ENCODE results near the gene ZNF76. TPM values are rescaled to one million over a fixed set of nuclear protein-coding genes. Genes with fewer than 3 reads are reported as not detected.

ZNF76 gene
- total and polyA plus RNA-seq, 4 donors: 27.6 to 38.7 (median 33.5) TPM

DNA sequence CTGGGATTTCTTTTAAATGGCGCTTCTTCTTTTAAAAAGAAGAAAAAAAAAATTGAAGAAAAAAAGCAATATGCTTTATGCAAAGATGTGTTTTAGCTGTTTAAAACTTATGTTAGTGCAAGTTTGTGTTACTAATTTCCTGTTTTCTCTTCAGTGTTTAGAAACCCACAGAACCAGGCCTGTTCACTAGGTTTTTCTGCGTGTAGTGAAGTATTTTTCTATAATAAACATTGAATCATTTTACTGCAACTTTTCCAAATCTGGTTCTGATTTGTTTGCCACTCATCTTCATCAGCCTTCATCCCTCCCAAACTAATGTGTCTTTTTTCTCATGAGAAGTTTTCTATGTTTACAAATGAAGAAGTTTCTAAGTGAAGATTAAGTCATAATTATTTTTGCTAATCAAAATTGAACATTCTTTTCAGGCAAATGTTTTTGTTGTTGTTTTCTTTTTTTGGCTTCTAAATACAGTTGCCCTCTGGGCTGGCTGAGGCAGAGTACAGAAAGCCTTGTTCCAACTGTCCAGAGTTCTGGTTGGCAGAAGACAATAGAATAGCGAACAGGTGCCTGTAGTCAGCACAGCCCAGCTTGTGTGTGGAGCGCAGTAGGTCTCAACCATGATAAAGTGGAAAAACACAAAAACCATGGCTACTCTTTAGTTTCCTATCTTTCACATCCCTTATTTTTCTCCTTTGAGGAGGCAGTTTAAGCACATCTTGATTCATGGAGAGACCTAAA lies 14.5 kb downstream of the ZNF76 start:
- Histone ChIP-seq H3K4me3 (no peak overlapping the region), H3K27me3 (ENCODE audit: control insufficient read depth in 3 of 3, insufficient read depth in 3 of 3, low read length in 2 of 3) (no peaks in the 10 kb centered on the region), H3K9ac (ENCODE audit: insufficient read depth in 1 of 2, low read length in 2 of 2) (peak overlapping the region in 1 of 2 donors; percentile 9), H3K36me3 (ENCODE audit: control insufficient read depth in 4 of 4, insufficient read depth in 4 of 4, low read length in 4 of 4) (peaks cover 0 to 2% (median 0%) of the 10 kb centered on the region in 4 donors), H3K4me1 (ENCODE audit: control insufficient read depth in 5 of 5, insufficient read depth in 5 of 5, low read length in 5 of 5) (peaks cover 0 to 7% (median 3%) of the 10 kb centered on the region in 5 donors), H3K27ac (ENCODE audit: low read depth in 1 of 2, low read length in 1 of 2) (no peak overlapping the region), H3K9me3 (ENCODE audit: control insufficient read depth in 4 of 4, insufficient read depth in 3 of 4, low read length in 3 of 4) (no peaks in the 10 kb centered on the region)
- DNase-seq (no peak), ATAC-seq (ENCODE audit: insufficient read depth, low FRiP score) (no peak)
- 85 to 86% methylated on average over 4 of the region's 4 CpGs for WGBS, 2 donors
- TF ChIP-seq, protein P1, sequence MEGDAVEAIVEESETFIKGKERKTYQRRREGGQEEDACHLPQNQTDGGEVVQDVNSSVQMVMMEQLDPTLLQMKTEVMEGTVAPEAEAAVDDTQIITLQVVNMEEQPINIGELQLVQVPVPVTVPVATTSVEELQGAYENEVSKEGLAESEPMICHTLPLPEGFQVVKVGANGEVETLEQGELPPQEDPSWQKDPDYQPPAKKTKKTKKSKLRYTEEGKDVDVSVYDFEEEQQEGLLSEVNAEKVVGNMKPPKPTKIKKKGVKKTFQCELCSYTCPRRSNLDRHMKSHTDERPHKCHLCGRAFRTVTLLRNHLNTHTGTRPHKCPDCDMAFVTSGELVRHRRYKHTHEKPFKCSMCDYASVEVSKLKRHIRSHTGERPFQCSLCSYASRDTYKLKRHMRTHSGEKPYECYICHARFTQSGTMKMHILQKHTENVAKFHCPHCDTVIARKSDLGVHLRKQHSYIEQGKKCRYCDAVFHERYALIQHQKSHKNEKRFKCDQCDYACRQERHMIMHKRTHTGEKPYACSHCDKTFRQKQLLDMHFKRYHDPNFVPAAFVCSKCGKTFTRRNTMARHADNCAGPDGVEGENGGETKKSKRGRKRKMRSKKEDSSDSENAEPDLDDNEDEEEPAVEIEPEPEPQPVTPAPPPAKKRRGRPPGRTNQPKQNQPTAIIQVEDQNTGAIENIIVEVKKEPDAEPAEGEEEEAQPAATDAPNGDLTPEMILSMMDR (IDR thresholded peaks at IDR 0.05; ENCODE audit: control extremely low read depth, extremely low read depth): no peak

DNA sequence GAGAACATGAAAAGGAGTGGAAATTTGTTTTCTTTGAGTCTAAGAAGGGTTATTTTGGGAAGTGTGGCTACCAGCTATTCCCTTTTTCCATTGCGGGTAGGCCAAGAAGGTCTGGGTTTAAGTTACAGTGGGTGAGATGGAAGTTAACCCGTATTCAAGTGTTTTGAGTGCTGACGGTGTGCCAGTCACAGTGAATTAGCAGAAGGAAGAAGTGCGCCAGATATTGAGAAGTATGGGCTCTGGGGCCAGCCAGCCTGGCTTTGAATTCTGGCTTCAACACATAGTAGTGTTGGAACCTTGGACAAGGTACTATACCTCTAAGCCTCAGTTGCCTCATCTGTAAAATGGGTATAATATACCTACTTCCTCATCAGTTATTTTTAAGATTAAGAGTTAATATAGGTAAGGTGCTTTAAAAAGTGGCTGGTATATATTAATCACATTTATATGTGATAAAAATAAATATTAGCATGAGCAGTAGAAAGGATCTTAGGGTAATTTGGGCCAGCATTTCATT lies 16.3 kb downstream of the ZNF76 start:
- no peak overlapping the region for H3K4me3 ChIP-seq
- WGBS, 2 donors: 69 to 75% methylated on average over 4 of the region's 4 CpGs
- no peak overlapping the region for H3K27ac ChIP-seq (ENCODE audit: low read depth in 1 of 2, low read length in 1 of 2)
- TF ChIP-seq, protein P1 (IDR thresholded peaks at IDR 0.05; ENCODE audit: control extremely low read depth, extremely low read depth): no peak
- no peaks in the 10 kb centered on the region for H3K27me3 ChIP-seq (ENCODE audit: control insufficient read depth in 3 of 3, insufficient read depth in 3 of 3, low read length in 2 of 3)
- no peaks in the 10 kb centered on the region for H3K9me3 ChIP-seq (ENCODE audit: control insufficient read depth in 4 of 4, insufficient read depth in 3 of 4, low read length in 3 of 4)
- ATAC-seq (ENCODE audit: insufficient read depth, low FRiP score) (no peak), DNase-seq (no peak)
- H3K4me1 ChIP-seq (ENCODE audit: control insufficient read depth in 5 of 5, insufficient read depth in 5 of 5, low read length in 5 of 5): peaks cover 0 to 7% (median 4%) of the 10 kb centered on the region in 5 donors
- peaks cover 0 to 1% (median 0%) of the 10 kb centered on the region in 4 donors for H3K36me3 ChIP-seq (ENCODE audit: control insufficient read depth in 4 of 4, insufficient read depth in 4 of 4, low read length in 4 of 4)
- H3K9ac ChIP-seq (ENCODE audit: insufficient read depth in 1 of 2, low read length in 2 of 2): no peak overlapping the region

DNA sequence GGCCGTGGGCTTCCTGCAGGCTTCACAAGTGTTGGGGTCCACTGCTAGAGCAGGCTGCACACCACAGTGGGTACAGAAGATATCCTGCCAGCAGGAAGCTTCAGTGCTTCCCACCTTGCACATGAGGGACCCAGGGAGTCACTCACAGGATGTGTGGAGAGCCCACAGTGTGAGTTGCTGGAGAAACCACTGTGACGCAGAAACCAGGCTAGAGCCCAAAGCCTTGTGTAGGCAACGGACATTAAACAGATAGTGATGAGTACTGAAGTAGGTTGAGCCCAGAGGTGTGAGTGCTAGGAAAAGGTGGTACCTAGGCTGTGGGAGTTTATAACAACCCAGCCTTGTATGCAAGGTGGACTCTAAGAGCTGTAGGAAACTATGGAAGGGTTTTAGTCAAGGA lies 19.2 kb downstream of the ZNF76 start:
- TF ChIP-seq, protein P1 (IDR thresholded peaks at IDR 0.05; ENCODE audit: control extremely low read depth, extremely low read depth): no peak
- Histone ChIP-seq H3K9me3 (ENCODE audit: control insufficient read depth in 4 of 4, insufficient read depth in 3 of 4, low read length in 3 of 4) (no peaks in the 10 kb centered on the region), H3K4me3 (no peak overlapping the region), H3K36me3 (ENCODE audit: control insufficient read depth in 4 of 4, insufficient read depth in 4 of 4, low read length in 4 of 4) (peaks cover 6 to 14% (median 11%) of the 10 kb centered on the region in 4 donors), H3K27me3 (ENCODE audit: control insufficient read depth in 3 of 3, insufficient read depth in 3 of 3, low read length in 2 of 3) (no peaks in the 10 kb centered on the region), H3K4me1 (ENCODE audit: control insufficient read depth in 5 of 5, insufficient read depth in 5 of 5, low read length in 5 of 5) (peaks cover 0 to 7% (median 6%) of the 10 kb centered on the region in 5 donors), H3K9ac (ENCODE audit: insufficient read depth in 1 of 2, low read length in 2 of 2) (no peak overlapping the region), H3K27ac (ENCODE audit: low read depth in 1 of 2, low read length in 1 of 2) (no peak overlapping the region)
- no peak for ATAC-seq (ENCODE audit: insufficient read depth, low FRiP score)
- DNase-seq: no peak
- WGBS, 2 donors: 94 to 98% methylated on average over 3 of the region's 3 CpGs

Measured in lung (tissue), 12 donors.